GM12801 (cell line): Measurements from ENCODE around the gene HEY2.

Experiments
- TF ChIP-seq, protein P1 (sequence below): IDR thresholded peaks from one replicate; pipeline ENCODE4 v1.5.1; 2011; ENCODE audit warnings: control low read depth; ENCODE audit not compliant: insufficient read length; ENCODE audit errors: extremely low read depth

The HEY2 gene

GRCh38 chr6:125791151-125791819, 41.9 kb downstream of the HEY2 start:
- TF ChIP-seq, protein P1, sequence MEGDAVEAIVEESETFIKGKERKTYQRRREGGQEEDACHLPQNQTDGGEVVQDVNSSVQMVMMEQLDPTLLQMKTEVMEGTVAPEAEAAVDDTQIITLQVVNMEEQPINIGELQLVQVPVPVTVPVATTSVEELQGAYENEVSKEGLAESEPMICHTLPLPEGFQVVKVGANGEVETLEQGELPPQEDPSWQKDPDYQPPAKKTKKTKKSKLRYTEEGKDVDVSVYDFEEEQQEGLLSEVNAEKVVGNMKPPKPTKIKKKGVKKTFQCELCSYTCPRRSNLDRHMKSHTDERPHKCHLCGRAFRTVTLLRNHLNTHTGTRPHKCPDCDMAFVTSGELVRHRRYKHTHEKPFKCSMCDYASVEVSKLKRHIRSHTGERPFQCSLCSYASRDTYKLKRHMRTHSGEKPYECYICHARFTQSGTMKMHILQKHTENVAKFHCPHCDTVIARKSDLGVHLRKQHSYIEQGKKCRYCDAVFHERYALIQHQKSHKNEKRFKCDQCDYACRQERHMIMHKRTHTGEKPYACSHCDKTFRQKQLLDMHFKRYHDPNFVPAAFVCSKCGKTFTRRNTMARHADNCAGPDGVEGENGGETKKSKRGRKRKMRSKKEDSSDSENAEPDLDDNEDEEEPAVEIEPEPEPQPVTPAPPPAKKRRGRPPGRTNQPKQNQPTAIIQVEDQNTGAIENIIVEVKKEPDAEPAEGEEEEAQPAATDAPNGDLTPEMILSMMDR: no peak

DNA sequence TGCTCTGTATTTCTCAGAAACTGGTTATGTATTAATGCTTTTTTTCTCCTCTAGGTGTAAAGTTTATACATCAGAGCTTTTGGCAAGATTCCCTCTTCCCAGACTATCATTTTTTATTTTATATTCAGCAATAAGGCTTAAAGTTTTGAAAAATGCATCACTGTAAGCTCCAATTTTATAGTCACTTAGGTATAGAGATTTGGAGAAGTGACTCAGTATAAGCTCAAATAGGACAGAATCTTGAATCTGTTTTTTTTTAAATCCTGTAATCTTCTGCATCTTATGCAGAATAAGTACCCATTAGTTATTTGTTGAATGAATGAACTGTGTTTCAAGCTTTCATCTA, 42.4 kb downstream of the HEY2 start:
- TF ChIP-seq, protein P1: no peak

- TF ChIP-seq, protein P1: no peak
Observed at GRCh38 chr6:125792172-125792571, 42.7 kb downstream of the HEY2 start.

DNA sequence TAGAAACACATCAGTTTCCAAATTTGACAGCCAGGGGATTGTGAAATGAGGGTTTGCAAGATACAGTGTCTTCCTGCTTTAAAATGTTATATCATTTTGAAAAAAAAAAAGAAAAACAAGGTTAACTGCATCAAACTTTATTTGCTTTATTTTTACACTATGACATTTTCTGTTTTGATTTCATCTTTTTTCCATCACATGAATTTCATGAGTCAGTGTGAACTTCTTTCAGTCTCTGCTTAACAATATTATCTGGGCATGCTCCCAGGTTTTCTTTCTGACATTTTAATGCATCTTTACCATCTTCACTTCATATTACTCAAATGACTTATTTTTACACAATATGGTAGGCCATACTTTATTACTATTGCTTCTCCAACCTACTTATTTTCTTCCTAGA, 43.2 kb downstream of the HEY2 start:
- TF ChIP-seq, protein P1: no peak

DNA sequence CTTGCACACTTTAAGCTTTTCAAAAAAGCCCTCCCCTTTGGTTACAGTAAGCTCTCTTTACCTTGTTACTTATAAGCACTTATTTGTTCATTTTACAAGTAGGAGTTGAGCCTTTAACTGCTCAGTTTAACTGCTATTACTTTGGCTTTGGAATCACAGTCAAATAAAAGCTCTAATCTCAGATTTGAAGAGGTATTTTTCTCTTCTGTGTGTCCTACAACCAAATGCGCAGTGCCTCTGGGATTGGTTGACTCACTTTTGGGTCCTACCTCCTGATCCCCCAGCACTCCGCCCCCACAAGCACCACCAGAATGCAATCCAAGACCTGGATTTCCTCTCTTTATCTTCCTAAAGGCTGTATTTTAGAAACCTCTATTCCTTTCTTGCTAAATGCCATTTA, 43.8 kb downstream of the HEY2 start:
- TF ChIP-seq, protein P1: no peak

DNA sequence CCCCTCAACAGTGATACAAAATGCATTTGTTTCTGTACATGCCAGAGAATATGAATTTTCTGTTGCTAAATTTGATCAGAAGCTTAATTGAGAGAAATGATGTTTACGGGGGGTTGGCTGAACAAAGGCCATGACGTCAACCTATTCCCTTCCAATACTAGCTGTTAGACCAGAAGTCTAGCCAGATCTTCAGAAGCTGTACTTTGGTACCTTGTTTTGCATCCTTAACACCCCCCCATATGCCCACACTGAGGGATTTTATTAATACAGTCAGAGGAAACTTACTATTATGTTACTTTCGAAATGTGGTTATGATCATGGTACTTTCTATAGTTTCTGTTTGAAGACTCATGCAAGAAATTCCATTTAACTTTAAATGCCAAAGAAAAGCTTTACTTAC, 44.4 kb downstream of the HEY2 start:
- TF ChIP-seq, protein P1: no peak

DNA sequence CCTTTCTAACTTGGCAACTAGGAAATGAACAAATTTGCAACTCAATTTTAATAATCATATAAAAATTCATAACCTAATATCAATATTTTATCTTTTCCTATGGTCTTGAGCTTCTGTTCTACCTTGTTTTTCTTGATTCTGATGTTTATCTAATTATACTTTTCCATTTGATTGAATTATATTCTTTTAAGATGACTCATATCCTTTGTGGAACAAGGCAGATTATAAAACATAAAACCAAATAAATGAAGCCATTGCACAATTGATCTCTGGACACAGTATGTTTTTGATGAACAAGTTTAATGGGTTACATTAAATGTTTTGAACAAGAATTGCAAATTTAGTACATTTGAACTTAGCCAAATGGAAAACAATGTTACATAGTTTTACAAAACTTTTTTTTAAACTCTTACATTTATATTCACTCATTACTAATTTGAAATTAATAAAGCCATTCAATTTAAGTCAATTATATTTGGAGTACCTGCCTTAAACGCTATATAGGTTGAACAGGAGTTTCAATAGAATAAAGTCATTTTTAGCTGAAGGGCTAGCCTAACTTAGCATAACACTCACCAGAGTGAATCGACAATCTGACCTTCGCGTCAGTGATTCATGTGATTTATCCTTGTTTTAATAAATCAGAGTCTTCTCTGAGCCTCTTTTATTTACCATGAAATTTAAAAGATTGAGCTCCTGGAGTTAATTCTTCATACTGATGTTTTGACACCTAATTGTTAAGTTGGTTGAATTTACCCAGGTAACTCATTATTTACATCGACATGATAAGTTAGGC, 45.1 kb downstream of the HEY2 start:
- TF ChIP-seq, protein P1: no peak
